Transverse colon (tissue), 4 donors: ENCODE data around the gene PRSS50. TPM values are rescaled to one million over a fixed set of nuclear protein-coding genes. Genes with fewer than 3 reads are reported as not detected.
"Not testable (repeated sequence)": the region's sequence is repeated elsewhere in the genome, so short reads cannot be mapped to it uniquely, and the experiment has no call there.

Source experiments
- DNase-seq: peaks from one replicate; pipeline ENCODE4 v3.0.0-alpha.2; 2019
- H3K27ac ChIP-seq, 4 donors: fragments of 200-600 bp; sonication (generic); 2 replicates each; pipeline ENCODE4 v1.5.1; 2016 to 2018; ENCODE audit warnings: inconsistent platforms in 4 of 4
- H3K27me3 ChIP-seq: fragments of 200-600 bp; sonication (generic); 2 replicates; pipeline ENCODE4 v1.5.1; 2017; ENCODE audit warnings: inconsistent platforms
- H3K36me3 ChIP-seq, 4 donors: fragments of 200-600 bp; sonication (generic); 2 replicates each; pipeline ENCODE4 v1.5.1; 2017 to 2019; ENCODE audit warnings: inconsistent platforms in 4 of 4
- H3K4me1 ChIP-seq, 4 donors: fragments of 200-600 bp; sonication (generic); 2 replicates each; pipeline ENCODE4 v1.5.1; 2017 to 2020; ENCODE audit warnings: inconsistent platforms in 4 of 4
- H3K4me3 ChIP-seq, 4 donors: fragments of 200-600 bp; sonication (generic); 1 replicate in 1 of 4; 2 replicates in 3 of 4; pipeline versions ENCODE4 v1.5.1 to v1.6.1; 2017 to 2019; ENCODE audit warnings: inconsistent platforms in 4 of 4
- H3K9me3 ChIP-seq, 2 donors: fragments of 200-600 bp; sonication (generic); 2 replicates each; pipeline ENCODE4 v1.5.1; 2017 to 2019; ENCODE audit warnings: inconsistent platforms in 2 of 2
- CTCF ChIP-seq, 5 experiments: fragments of 200-600 bp in 3 of 5; fragments of 450-650 bp in 2 of 5; sonication (generic) in 3 of 5; IDR thresholded peaks; 1 replicate in 2 of 5; 2 replicates in 3 of 5; pipeline ENCODE4 v1.5.1; 2016 to 2017; ENCODE audit warnings: antibody characterized with exemption in 5 of 5, inconsistent platforms in 3 of 5, mild to moderate bottlenecking in 2 of 5, moderate library complexity in 1 of 5
- EP300 ChIP-seq: sonication (generic); formaldehyde crosslinking; IDR thresholded peaks from one replicate; pipeline ENCODE4 v1.6.1; 2017; ENCODE audit warnings: antibody characterized with exemption, low read depth
- POLR2A ChIP-seq: fragments of 450-650 bp; IDR thresholded peaks from one replicate; pipeline ENCODE4 v1.6.1; 2016; ENCODE audit warnings: antibody characterized with exemption, mild to moderate bottlenecking, moderate library complexity
- POLR2AphosphoS5 ChIP-seq, 3 donors: sonication (generic); formaldehyde crosslinking; IDR thresholded peaks; one replicate each; pipeline ENCODE4 v1.6.1; 2016; ENCODE audit warnings: antibody characterized with exemption in 3 of 3
- WGBS, 2 donors: methylation state at CpG; one replicate each; pipeline ENCODE4 v1.1.5; 2018; ENCODE audit warnings: low coverage in 1 of 2; 5-methylcytosine and 5-hydroxymethylcytosine counted together
- in situ Hi-C, 4 donors: fragments of 200-750 bp; cut with MboI; loops; one replicate each; pipeline versions ENCODE4 v1.15.0 to v1.15.1; 2017; ENCODE audit warnings: low sequenced_read_pairs in 3 of 4, low pct_ligation_motif_present in 1 of 4, low pct_unique_long_range_greater_than_20kb in 1 of 4
- intact Hi-C: fragments of 100-400 bp; cut with DNase I; formaldehyde crosslinking; loops from one replicate; pipeline ENCODE4 v1.15.1; 2023; ENCODE audit warnings: low total_unique reads
- total RNA-seq, 4 donors: library from RNA; depleted of rRNA; stranded (reverse); fragments of >200 nt; gene quantifications; one replicate each; pipeline ENCODE4 v1.1.0, GENCODE V29; 2016

PRSS50 gene
- total RNA-seq, 4 donors from 2014 or later: 0.14 TPM; not detected in 3

GRCh38 chr3:46705751-46706552, 11.7 kb downstream of the PRSS50 start:
- H3K36me3 ChIP-seq: no peaks in the 10 kb centered on the region
- no peaks in the 10 kb centered on the region for H3K9me3 ChIP-seq
- peak; percentile 14 for DNase-seq
- no peak overlapping the region for H3K27ac ChIP-seq
- in situ Hi-C loops: loop anchor here (25.0 kb wide), 4 partner anchors 156 to 656 kb away; partner anchors contain the start of gene MYL3 (in 1 of the 4)
- intact Hi-C loops: loop anchor here (2.0 to 10.0 kb wide), 2 partner anchors 159 to 203 kb away; partner anchors contain the start of gene MYL3
- TF ChIP-seq EP300: no peak
- no peak for TF ChIP-seq POLR2AphosphoS5 (IDR thresholded peaks at IDR 0.05)
- peaks cover 21% of the 10 kb centered on the region for H3K27me3 ChIP-seq
- 74% methylated on average over 13 of the region's 19 CpGs; no CpG with 5 or more reads in 1 of the 2 donors for WGBS, 2 donors
- H3K4me3 ChIP-seq: no peak overlapping the region
- peaks cover 0 to 8% (median 6%) of the 10 kb centered on the region in 4 donors for H3K4me1 ChIP-seq

DNA sequence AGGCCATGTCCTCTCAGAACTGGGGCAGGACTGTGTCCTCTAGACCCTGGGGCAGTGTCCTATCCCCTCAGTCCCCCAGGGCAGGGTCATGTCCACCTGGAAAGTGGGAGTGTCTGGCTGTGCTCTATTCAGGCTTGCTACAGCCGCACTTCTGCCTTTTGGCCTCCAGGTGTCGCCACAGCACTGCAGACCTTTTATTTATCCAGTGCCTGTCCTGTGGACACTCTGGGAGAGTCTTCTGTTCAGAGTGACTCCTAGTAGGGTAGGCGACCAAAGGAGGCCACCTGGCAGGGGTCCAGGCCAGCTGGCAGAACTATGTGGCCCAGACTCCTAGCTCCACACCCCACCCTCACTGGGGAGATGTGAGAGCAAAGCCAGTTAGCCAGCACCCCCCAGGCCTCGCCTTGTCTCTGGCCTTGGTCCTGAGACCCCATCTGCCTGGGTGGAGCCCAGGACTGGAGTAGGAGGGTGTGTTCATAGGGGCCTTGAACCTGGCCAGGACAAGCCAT, 12.6 kb downstream of the PRSS50 start:
- Histone ChIP-seq H3K36me3 (no peaks in the 10 kb centered on the region), H3K4me3 (no peak overlapping the region), H3K27ac (no peak overlapping the region), H3K4me1 (peaks cover 0 to 15% (median 11%) of the 10 kb centered on the region in 4 donors), H3K9me3 (no peaks in the 10 kb centered on the region), H3K27me3 (peaks cover 30% of the 10 kb centered on the region)
- 25% methylated on average over 4 of the region's 4 CpGs; no CpG with 5 or more reads in 1 of the 2 donors for WGBS, 2 donors
- TF ChIP-seq POLR2A: no peak
- TF ChIP-seq CTCF (IDR thresholded peaks at IDR 0.05): peak; percentile 93 to 98 (median 96)
- in situ Hi-C loops: loop anchor here (25.0 kb wide), 4 partner anchors 157 to 657 kb away; partner anchors contain the start of gene MYL3 (in 1 of the 4)
- peak; percentile 77 for DNase-seq
- intact Hi-C loops: loop anchor here (2.0 to 10.0 kb wide), 2 partner anchors 160 to 204 kb away; partner anchors contain the start of gene MYL3

- intact Hi-C loops: loop anchor here (2.0 to 10.0 kb wide), 3 partner anchors 160 to 618 kb away; partner anchors contain the start of gene MYL3
- not testable (repeated sequence) for DNase-seq, H3K9me3 ChIP-seq, H3K27ac ChIP-seq, H3K4me3 ChIP-seq, H3K36me3 ChIP-seq
- Histone ChIP-seq H3K4me1 (peaks cover 0 to 17% (median 13%) of the 10 kb centered on the region in 4 donors), H3K27me3 (peaks cover 31% of the 10 kb centered on the region)
- 57% methylated on average over 3 of the region's 7 CpGs; no CpG with 5 or more reads in 1 of the 2 donors for WGBS, 2 donors
- in situ Hi-C loops: loop anchor here (25.0 kb wide), 4 partner anchors 158 to 658 kb away; partner anchors contain the start of gene MYL3 (in 1 of the 4)
Measured at GRCh38 chr3:46704346-46704745, 13.3 kb downstream of the PRSS50 start.

GRCh38 chr3:46703013-46703520, 14.6 kb downstream of the PRSS50 start:
- TF ChIP-seq POLR2A (no peak), EP300 (no peak), POLR2AphosphoS5 (IDR thresholded peaks at IDR 0.05) (no peak), CTCF (IDR thresholded peaks at IDR 0.05) (no peak)
- 88% methylated on average over 4 of the region's 4 CpGs; no CpG with 5 or more reads in 1 of the 2 donors for WGBS, 2 donors
- in situ Hi-C loops (loop anchor here (25.0 kb wide), 4 partner anchors 159 to 659 kb away; partner anchors contain the start of gene MYL3 (in 1 of the 4)), intact Hi-C loops (loop anchor here (5.0 to 10.0 kb wide), 2 partner anchors 162 to 619 kb away; partner anchors contain the start of gene MYL3)
- Histone ChIP-seq H3K9me3 (no peaks in the 10 kb centered on the region), H3K27ac (no peak overlapping the region), H3K4me1 (peaks cover 0 to 17% (median 13%) of the 10 kb centered on the region in 4 donors), H3K27me3 (peaks cover 31% of the 10 kb centered on the region), H3K4me3 (no peak overlapping the region), H3K36me3 (no peaks in the 10 kb centered on the region)
- no peak for DNase-seq
